OCI-LY1 (cell line): ENCODE data around the gene ACY1.

Experiments
- H2AFZ ChIP-seq: fragments of 200-600 bp; sonication (generic), shearing (Covaris generic); 2 replicates; pipeline ENCODE4 v1.6.0; 2014; ENCODE audit warnings: antibody characterized with exemption, mild to moderate bottlenecking, low read length
- H3F3A ChIP-seq: fragments of 200-600 bp; sonication (generic), shearing (Covaris generic); 2 replicates; pipeline ENCODE4 v1.6.0; 2014; ENCODE audit warnings: mild to moderate bottlenecking, antibody characterized with exemption, low read length, moderate library complexity; ENCODE audit not compliant: insufficient read depth
- H3K27ac ChIP-seq: fragments of 200-600 bp; sonication (generic); 2 replicates; pipeline ENCODE4 v1.5.1; 2014; ENCODE audit warnings: low read length, mixed run types, mild to moderate bottlenecking, low read depth; ENCODE audit not compliant: poor library complexity, severe bottlenecking
- H3K27me3 ChIP-seq: fragments of 200-600 bp; sonication (generic); 2 replicates; pipeline ENCODE4 v1.6.0; 2014; ENCODE audit warnings: antibody characterized with exemption, mild to moderate bottlenecking, low read length, moderate library complexity; ENCODE audit not compliant: insufficient read depth
- H3K36me3 ChIP-seq: fragments of 200-600 bp; sonication (generic); 2 replicates; pipeline ENCODE4 v1.6.1; 2014; ENCODE audit warnings: mild to moderate bottlenecking, antibody characterized with exemption, low read length, moderate library complexity, mixed read lengths; ENCODE audit not compliant: insufficient read depth
- H3K4me1 ChIP-seq: fragments of 200-600 bp; sonication (generic); 2 replicates; pipeline ENCODE4 v1.5.1; 2014; ENCODE audit warnings: mild to moderate bottlenecking, low read length, moderate library complexity; ENCODE audit not compliant: insufficient read depth, severe bottlenecking
- H3K4me2 ChIP-seq: fragments of 200-600 bp; sonication (generic), shearing (Covaris generic); 2 replicates; pipeline ENCODE4 v1.6.1; 2014; ENCODE audit warnings: low read length
- H3K4me3 ChIP-seq: fragments of 200-600 bp; sonication (generic); 2 replicates; pipeline ENCODE4 v1.5.1; 2014; ENCODE audit warnings: low read length, low read depth, mild to moderate bottlenecking, mixed read lengths; ENCODE audit not compliant: poor library complexity, severe bottlenecking
- H3K79me2 ChIP-seq: fragments of 200-600 bp; shearing (Covaris generic); 2 replicates; pipeline ENCODE4 v1.6.1; 2016; ENCODE audit warnings: mixed run types, low read length, mixed read lengths; ENCODE audit not compliant: insufficient read depth
- H3K9ac ChIP-seq: fragments of 200-600 bp; sonication (generic), shearing (Covaris generic); 2 replicates; pipeline ENCODE4 v1.6.1; 2014; ENCODE audit warnings: mild to moderate bottlenecking, low read length, mixed read lengths
- H3K9me2 ChIP-seq: fragments of 200-600 bp; sonication (generic), shearing (Covaris generic); 2 replicates; pipeline ENCODE4 v1.6.1; 2014; ENCODE audit warnings: low read depth, mild to moderate bottlenecking, low read length, mixed read lengths
- H3K9me3 ChIP-seq: fragments of 200-600 bp; shearing (Covaris generic); 2 replicates; pipeline ENCODE4 v1.6.1; 2014; ENCODE audit warnings: low read length, mixed read lengths
- H4K20me1 ChIP-seq: fragments of 200-600 bp; sonication (generic), shearing (Covaris generic); 2 replicates; pipeline ENCODE4 v1.6.0; 2016; ENCODE audit warnings: mild to moderate bottlenecking, low read length; ENCODE audit not compliant: insufficient read depth
- CTCF ChIP-seq: fragments of 200-600 bp; sonication (generic), shearing (Covaris generic); IDR thresholded peaks from 2 replicates; pipeline ENCODE4 v1.5.1; 2017; ENCODE audit warnings: mild to moderate bottlenecking, antibody characterized with exemption, low read length, moderate library complexity, mixed read lengths
- EZH2 ChIP-seq: fragments of 200-600 bp; sonication (generic), shearing (Covaris generic); IDR thresholded peaks from 2 replicates; pipeline ENCODE4 v1.8.0; 2017; ENCODE audit warnings: borderline replicate concordance, mixed run types, mild to moderate bottlenecking, antibody characterized with exemption, low read length, moderate library complexity, mixed read lengths

The ACY1 gene

DNA sequence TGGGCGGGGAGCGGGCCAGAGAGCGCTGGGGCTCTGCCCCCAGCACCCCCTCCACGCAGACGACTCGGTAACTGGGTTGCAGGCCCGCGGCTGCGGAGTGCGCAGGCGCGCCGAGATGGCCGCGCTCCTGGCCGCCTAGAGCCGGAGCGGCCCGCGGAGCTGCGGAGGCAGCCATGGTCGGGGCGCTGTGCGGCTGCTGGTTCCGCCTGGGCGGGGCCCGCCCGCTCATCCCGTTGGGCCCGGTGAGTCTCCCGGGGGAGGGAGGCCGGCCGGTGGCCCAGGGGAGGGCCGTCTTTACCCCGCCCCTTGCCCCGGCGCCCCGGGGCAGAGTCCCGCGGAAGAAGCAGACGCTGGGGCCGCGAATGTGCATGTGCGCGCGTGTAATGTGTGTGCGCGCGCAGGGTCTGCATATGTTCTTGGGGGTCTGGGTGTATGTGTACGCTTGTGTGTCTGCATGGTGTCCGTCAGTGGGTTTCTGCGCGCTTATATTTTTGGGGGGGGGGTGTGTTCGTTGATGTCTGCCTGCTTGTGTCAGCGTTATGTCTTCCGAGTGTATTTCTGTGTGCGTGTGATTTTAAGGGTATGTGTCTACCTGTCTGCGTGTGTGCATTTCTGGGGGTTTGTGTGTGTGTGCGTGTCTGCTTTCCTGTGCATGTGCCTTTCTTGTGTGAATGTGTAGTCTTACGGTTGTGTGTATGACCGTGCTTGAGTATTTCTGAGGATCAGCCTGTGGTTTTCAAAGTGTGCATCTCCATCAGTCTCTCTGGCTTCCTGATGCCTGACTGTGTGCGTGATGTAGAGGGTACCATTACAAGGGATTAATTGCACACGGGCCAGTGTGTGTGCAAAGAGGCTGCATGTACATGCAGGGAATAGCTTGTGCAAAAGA, 8.1 kb upstream of the ACY1 start, which contains the start of gene ABHD14A:
ABHD14A (plus strand) TSS at position 102 of the 889 bp plus-strand sequence; CDS start at position 174, 72 bp downstream.
- Histone ChIP-seq H3K9ac (peak within 1 kb of the TSS; percentile 99), H3K27ac (peak within 1 kb of the TSS; percentile 85), H2AFZ (no peak within 1 kb of the TSS), H3K4me2 (peak within 1 kb of the TSS; percentile 86), H3K79me2 (no peaks in the 10 kb centered on the region), H4K20me1 (no peaks in the 10 kb centered on the region), H3K4me1 (peaks cover 38% of the 10 kb centered on the region), H3K9me2 (no peaks in the 10 kb centered on the region), H3K9me3 (no peaks in the 10 kb centered on the region), H3K4me3 (peak within 1 kb of the TSS; percentile 98), H3F3A (0 out of 2 replicates have a peak, but pooled peaks cover 8% of the 10 kb centered on the region), H3K27me3 (no peaks in the 10 kb centered on the region), H3K36me3 (peaks cover 10% of the 10 kb centered on the region)
- no peak for TF ChIP-seq CTCF
- no peak for TF ChIP-seq EZH2

- H3F3A ChIP-seq = 0 out of 2 replicates have a peak, but pooled peaks cover 8% of the 10 kb centered on the region
- H3K27ac ChIP-seq = peak overlapping the region; percentile 85
- no peaks in the 10 kb centered on the region for H3K27me3 ChIP-seq
- H3K4me2 ChIP-seq = peak overlapping the region; percentile 86
- H3K36me3 ChIP-seq = peaks cover 9% of the 10 kb centered on the region
- H3K9me3 ChIP-seq = no peaks in the 10 kb centered on the region
- H4K20me1 ChIP-seq = no peaks in the 10 kb centered on the region
- peaks cover 38% of the 10 kb centered on the region for H3K4me1 ChIP-seq
- TF ChIP-seq CTCF = peak; percentile 20; the same call in 1 of the 2 replicates
- no peak for TF ChIP-seq EZH2
- no peaks in the 10 kb centered on the region for H3K9me2 ChIP-seq
- no peak overlapping the region for H2AFZ ChIP-seq
- peak overlapping the region; percentile 99 for H3K9ac ChIP-seq
- peak overlapping the region; percentile 98 for H3K4me3 ChIP-seq
- no peaks in the 10 kb centered on the region for H3K79me2 ChIP-seq
These were observed 7.3 kb upstream of the ACY1 start for GRCh38 chr3:51975852-51976549.

DNA sequence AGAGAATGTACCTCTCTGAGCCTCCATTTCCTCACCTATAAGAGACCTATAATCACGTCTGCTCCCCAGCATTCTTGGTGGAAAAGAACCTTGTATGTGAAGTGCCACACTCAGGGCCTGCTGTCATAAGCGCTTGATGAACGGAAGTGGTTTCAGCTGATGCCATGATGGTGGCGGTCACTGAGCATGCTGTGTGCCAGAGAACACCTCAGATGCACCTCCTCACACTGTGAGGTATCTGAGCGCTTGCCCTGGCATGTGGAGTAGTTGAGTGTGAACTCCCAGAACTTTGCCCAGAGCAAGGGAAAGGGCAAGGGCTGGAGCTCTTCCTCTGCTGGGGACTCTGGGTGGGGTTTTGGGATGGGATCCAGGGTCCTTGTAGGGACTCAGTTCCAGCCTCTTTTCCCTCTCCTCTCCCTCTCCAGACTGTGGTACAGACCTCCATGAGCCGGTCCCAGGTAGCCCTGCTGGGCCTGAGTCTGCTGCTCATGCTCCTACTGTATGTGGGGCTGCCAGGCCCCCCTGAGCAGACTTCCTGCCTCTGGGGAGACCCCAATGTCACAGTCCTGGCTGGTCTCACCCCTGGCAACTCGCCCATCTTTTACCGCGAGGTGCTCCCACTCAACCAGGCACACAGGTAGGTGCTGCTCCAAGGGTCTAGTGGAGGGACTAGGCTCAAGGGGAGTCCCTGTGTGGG, 5.7 kb upstream of the ACY1 start:
- H3K9me2 ChIP-seq = no peaks in the 10 kb centered on the region
- H3K4me2 ChIP-seq = peak overlapping the region; percentile 28; the same call in 1 of the 2 replicates
- peaks cover 47% of the 10 kb centered on the region for H3K4me1 ChIP-seq
- H3K9me3 ChIP-seq = no peaks in the 10 kb centered on the region
- TF ChIP-seq CTCF (no peak), EZH2 (no peak)
- H3K4me3 ChIP-seq = peak overlapping the region; percentile 0
- H3K27ac ChIP-seq = peak overlapping the region; percentile 77
- peaks cover 4% of the 10 kb centered on the region; the same call in 1 of the 2 replicates for H3K36me3 ChIP-seq
- H3K27me3 ChIP-seq = no peaks in the 10 kb centered on the region
- no peak overlapping the region for H2AFZ ChIP-seq
- no peak overlapping the region; the same call in 1 of the 2 replicates for H3K9ac ChIP-seq
- H4K20me1 ChIP-seq = no peaks in the 10 kb centered on the region
- H3F3A ChIP-seq = 0 out of 2 replicates have a peak, but pooled peaks cover 8% of the 10 kb centered on the region
- no peaks in the 10 kb centered on the region for H3K79me2 ChIP-seq
